Activated naive CD4-positive, alpha-beta T cell treated with anti-CD3 and anti-CD28 coated beads, Interleukin-2, amount 10 ng/mL, durations not matched to agents 5 hours and 36 hours (primary cell): ENCODE data around the gene DCAF15. TPM values are rescaled to one million over a fixed set of nuclear protein-coding genes. Genes with fewer than 3 reads are reported as not detected.

Experiments
- total RNA-seq, 2 experiments: library from RNA; stranded (reverse); gene quantifications; one replicate each; pipeline ENCODE4 v1.2.3, GENCODE V29; 2021

The DCAF15 gene
- total RNA-seq, result 10 to 100 TPM; 66.7 to 69.5 TPM

GRCh38 chr19:13952154-13952930, at the start of gene DCAF15:
Gene DCAF15 (plus strand): TSS chr19:13952509. CDS start chr19:13952513, 4 bp downstream.

GRCh38 chr19:13905634-13906520, 46.4 kb upstream of the DCAF15 start, which contains the start of the genes BRME1 and CC2D1A:
Gene BRME1 (minus strand): TSS chr19:13906117. CDS start chr19:13904892, 1,225 bp downstream.
Gene CC2D1A (plus strand): TSS chr19:13906201. CDS start chr19:13906442, 241 bp downstream.

GRCh38 chr19:13938301-13939064, 13.8 kb upstream of the DCAF15 start, which contains the start of gene PODNL1:
Gene PODNL1 (minus strand): TSS chr19:13938417. CDS start chr19:13938181, 236 bp downstream.

DNA sequence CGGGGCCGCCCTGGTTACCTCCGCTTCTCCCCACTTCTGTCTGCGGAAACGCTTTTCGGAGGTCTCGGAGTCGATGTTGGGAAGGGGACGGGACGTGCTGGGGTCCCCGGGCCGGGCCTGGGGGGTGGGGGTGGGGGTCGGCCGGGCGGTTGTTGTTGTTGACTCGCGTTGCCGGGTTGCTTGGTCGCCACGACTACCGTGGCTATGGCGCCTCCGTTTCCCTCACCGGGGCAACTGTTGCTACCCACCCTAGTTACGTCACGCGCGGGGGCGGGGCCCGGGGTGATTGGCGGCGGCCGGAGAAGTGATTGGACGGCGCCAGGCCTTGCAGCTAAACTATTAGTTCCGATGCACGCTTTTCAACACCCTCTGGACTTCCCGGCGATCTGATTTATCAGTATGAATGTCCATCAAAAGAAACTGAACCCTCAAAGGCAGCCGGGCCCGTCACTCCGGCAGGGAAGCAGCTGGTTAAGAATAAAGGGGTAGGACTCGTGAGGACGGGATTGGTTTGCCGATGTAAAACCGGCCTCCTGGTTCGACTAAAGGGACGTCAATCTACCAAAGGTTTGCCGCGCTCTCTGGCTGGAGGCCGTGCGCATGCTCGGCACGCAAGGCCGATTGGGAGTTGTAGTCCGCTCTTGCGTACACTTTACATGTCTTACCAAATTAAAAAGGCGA, 53.9 kb downstream of the DCAF15 start, which contains the start of gene RFX1:
TSS of gene RFX1 (minus strand) at position 236 of the 681 bp plus-strand sequence. CDS start 12,477 bp downstream, outside the sequence.

Other genes starting within 250 kb of the DCAF15 start
- 10 to 100 TPM; 31.3 to 34.1 TPM for gene MRI1, start 188.0 kb upstream of the DCAF15 start, total RNA-seq
- 100 to 1,000 TPM; 100 to 105 TPM for gene C19orf53, start 178.1 kb upstream of the DCAF15 start, total RNA-seq
- 10 to 100 TPM in 1 of 2 experiments, 1 to 10 TPM in 1; 9.8 to 10.6 TPM for gene ZSWIM4, start 157.1 kb upstream of the DCAF15 start, total RNA-seq
- gene NANOS3, start 75.4 kb upstream of the DCAF15 start, total RNA-seq, result under 1 TPM in 1 of 2 experiments, not detected in 1; 0.55 TPM
- gene BRME1, start 46.4 kb upstream of the DCAF15 start, total RNA-seq, result 1 to 10 TPM; 5.1 to 5.8 TPM
- 10 to 100 TPM; 27.9 to 31.5 TPM for gene CC2D1A, start 46.3 kb upstream of the DCAF15 start, total RNA-seq
- under 1 TPM; 0.50 to 0.70 TPM for gene PODNL1, start 14.1 kb upstream of the DCAF15 start, total RNA-seq
- gene RFX1, start 53.8 kb downstream of the DCAF15 start, total RNA-seq, result 10 to 100 TPM; 15.6 to 16.8 TPM
- gene RLN3, start 75.6 kb downstream of the DCAF15 start, total RNA-seq, result not detected
- gene IL27RA, start 79.3 kb downstream of the DCAF15 start, total RNA-seq, result 10 to 100 TPM; 82.9 to 83.3 TPM
- gene PALM3, start 109.6 kb downstream of the DCAF15 start, total RNA-seq, result not detected
- 1 to 10 TPM; 1.6 to 1.8 TPM for gene MISP3, start 120.3 kb downstream of the DCAF15 start, total RNA-seq
- under 1 TPM in 1 of 2 experiments, not detected in 1; 0.23 TPM for gene C19orf67, start 133.3 kb downstream of the DCAF15 start, total RNA-seq
- gene SAMD1, start 138.2 kb downstream of the DCAF15 start, total RNA-seq, result 10 to 100 TPM; 63.2 to 68.6 TPM
- 10 to 100 TPM; 58.0 to 65.0 TPM for gene PRKACA, start 165.3 kb downstream of the DCAF15 start, total RNA-seq
- gene ASF1B, start 184.1 kb downstream of the DCAF15 start, total RNA-seq, result 10 to 100 TPM; 80.3 to 82.8 TPM